Measurements from ENCODE around the gene CDC16. TPM values are rescaled to one million over a fixed set of nuclear protein-coding genes. Genes with fewer than 3 reads are reported as not detected.

The CDC16 gene
- polyA plus RNA-seq, 1 experiment, result 112 TPM

DNA sequence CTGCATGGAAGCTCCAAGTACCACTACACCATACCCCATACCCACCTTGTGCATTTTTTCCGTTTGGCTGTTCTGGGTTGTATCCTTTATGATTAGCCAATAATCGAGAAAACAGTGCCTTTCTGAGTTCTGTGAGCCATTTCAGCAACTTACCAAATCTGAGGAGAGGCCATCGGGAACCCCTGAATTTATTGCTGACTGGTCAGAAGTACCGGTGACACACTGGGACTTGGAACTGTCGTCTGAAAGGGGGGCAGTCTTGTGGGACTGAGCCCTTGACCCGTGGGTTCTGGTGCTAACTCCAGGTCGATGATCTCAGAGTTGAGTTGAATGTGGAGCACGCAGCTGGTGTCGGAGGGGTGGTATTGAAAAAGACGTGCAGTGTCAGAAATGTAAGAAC is 61.8 kb downstream of the CDC16 start:
- no peak for DNase-seq (ENCODE audit: low read depth, low spot score)
- no peak overlapping the region for H3K4me3 ChIP-seq (ENCODE audit: low read depth, low read length)
- no peaks in the 10 kb centered on the region for H3K27me3 ChIP-seq (ENCODE audit: control insufficient read depth, insufficient read depth, low read length)
- POLR2A ChIA-PET, result no interaction called here
- no peak overlapping the region for H3K27ac ChIP-seq (ENCODE audit: low read depth, low read length)
- CTCF ChIA-PET, result no interaction called here
- H3K9me3 ChIP-seq (ENCODE audit: control insufficient read depth, insufficient read depth, low read length), result no peaks in the 10 kb centered on the region; the same call in 1 of the 2 replicates
- TF ChIP-seq, protein P1, sequence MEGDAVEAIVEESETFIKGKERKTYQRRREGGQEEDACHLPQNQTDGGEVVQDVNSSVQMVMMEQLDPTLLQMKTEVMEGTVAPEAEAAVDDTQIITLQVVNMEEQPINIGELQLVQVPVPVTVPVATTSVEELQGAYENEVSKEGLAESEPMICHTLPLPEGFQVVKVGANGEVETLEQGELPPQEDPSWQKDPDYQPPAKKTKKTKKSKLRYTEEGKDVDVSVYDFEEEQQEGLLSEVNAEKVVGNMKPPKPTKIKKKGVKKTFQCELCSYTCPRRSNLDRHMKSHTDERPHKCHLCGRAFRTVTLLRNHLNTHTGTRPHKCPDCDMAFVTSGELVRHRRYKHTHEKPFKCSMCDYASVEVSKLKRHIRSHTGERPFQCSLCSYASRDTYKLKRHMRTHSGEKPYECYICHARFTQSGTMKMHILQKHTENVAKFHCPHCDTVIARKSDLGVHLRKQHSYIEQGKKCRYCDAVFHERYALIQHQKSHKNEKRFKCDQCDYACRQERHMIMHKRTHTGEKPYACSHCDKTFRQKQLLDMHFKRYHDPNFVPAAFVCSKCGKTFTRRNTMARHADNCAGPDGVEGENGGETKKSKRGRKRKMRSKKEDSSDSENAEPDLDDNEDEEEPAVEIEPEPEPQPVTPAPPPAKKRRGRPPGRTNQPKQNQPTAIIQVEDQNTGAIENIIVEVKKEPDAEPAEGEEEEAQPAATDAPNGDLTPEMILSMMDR (IDR thresholded peaks at IDR 0.05; ENCODE audit: low read depth, low read length), result no peak

DNA sequence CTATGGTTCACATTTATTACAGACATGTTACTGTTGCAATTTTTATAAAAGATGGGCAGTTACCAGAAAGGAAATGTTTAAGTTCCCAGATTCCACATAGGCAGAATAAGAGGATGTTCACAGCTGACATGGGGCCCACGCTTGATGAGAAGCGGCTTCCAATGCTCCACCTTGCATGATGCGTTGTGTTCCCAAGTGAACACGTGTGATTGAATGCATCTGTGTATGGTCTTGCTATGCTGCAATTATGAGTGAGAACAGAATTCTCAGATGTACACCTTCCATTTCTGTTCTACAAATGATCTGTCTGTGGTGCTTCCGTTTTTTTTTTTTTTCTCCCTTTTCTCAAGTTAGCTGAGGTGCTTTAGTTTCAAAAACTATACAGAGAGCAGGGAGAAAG is 62.2 kb downstream of the CDC16 start:
- POLR2A ChIA-PET, result no interaction called here
- CTCF ChIA-PET, result no interaction called here
- TF ChIP-seq, protein P1 (IDR thresholded peaks at IDR 0.05; ENCODE audit: low read depth, low read length), result no peak
- H3K27me3 ChIP-seq (ENCODE audit: control insufficient read depth, insufficient read depth, low read length), result no peaks in the 10 kb centered on the region
- no peak overlapping the region for H3K4me3 ChIP-seq (ENCODE audit: low read depth, low read length)
- H3K9me3 ChIP-seq (ENCODE audit: control insufficient read depth, insufficient read depth, low read length), result no peaks in the 10 kb centered on the region; the same call in 1 of the 2 replicates
- no peak overlapping the region for H3K27ac ChIP-seq (ENCODE audit: low read depth, low read length)
- no peak for DNase-seq (ENCODE audit: low read depth, low spot score)

DNA sequence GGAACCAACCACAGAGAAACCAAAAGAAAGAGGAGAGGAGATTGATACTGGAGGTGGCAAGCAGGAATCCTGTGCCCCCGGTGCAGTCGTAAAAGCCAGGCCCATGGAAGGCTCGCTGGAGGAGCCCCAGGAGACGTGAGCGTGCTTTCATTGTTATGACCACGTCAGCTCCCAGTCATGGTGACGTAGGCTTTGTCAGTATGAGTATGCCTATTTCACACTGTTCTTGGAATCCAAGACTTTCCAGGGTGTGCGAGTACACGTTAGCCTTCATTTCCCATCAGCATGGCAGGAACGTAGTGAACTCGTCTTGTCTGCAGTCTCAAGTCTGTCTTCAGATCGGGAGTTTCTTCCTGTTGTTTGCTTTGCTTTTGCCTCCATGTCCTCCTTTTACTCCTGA is 64.2 kb downstream of the CDC16 start:
- no peak overlapping the region for H3K27ac ChIP-seq (ENCODE audit: low read depth, low read length)
- ChIA-PET POLR2A (no interaction called here), CTCF (no interaction called here)
- no peaks in the 10 kb centered on the region; the same call in 1 of the 2 replicates for H3K9me3 ChIP-seq (ENCODE audit: control insufficient read depth, insufficient read depth, low read length)
- H3K4me3 ChIP-seq (ENCODE audit: low read depth, low read length), result no peak overlapping the region
- TF ChIP-seq, protein P1 (IDR thresholded peaks at IDR 0.05; ENCODE audit: low read depth, low read length), result no peak
- H3K27me3 ChIP-seq (ENCODE audit: control insufficient read depth, insufficient read depth, low read length), result no peaks in the 10 kb centered on the region
- no peak for DNase-seq (ENCODE audit: low read depth, low spot score)

DNA sequence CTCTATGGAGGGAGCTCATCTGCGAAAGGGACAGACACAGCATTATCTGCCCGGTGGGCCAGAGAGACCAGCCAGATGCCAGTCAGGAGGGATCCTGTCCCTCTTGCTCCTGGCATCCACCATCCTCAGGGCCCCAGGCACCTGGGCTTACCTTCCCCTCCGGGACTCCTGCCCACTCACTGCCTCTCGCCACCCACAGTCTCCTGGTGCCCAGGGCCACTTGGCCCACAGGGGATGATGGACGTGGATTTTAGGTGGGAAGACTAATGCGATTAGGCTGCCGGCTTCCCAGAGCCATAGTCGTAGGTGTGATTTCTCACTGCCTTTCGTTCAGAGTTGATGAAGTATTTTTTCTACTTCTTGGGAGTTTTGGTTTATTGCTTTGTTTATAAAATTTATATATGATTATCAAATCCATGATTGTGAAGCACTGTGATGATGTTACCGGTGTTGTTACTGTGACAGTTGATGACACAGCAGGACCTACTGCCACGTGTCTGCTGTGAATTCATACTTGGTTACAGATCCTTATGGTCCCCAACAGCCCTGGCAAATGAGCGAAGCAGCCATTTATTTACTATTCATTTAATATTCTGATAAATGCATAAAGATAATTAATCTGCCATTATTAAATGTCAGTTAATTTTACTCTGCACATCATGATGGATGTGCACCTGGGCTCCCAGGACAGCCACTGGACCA is 65.1 kb downstream of the CDC16 start:
- Histone ChIP-seq H3K9me3 (ENCODE audit: control insufficient read depth, insufficient read depth, low read length) (no peaks in the 10 kb centered on the region; the same call in 1 of the 2 replicates), H3K27ac (ENCODE audit: low read depth, low read length) (no peak overlapping the region), H3K4me3 (ENCODE audit: low read depth, low read length) (no peak overlapping the region), H3K27me3 (ENCODE audit: control insufficient read depth, insufficient read depth, low read length) (no peaks in the 10 kb centered on the region)
- ChIA-PET POLR2A (no interaction called here), CTCF (no interaction called here)
- DNase-seq (ENCODE audit: low read depth, low spot score), result no peak
- TF ChIP-seq, protein P1 (IDR thresholded peaks at IDR 0.05; ENCODE audit: low read depth, low read length), result no peak

DNA sequence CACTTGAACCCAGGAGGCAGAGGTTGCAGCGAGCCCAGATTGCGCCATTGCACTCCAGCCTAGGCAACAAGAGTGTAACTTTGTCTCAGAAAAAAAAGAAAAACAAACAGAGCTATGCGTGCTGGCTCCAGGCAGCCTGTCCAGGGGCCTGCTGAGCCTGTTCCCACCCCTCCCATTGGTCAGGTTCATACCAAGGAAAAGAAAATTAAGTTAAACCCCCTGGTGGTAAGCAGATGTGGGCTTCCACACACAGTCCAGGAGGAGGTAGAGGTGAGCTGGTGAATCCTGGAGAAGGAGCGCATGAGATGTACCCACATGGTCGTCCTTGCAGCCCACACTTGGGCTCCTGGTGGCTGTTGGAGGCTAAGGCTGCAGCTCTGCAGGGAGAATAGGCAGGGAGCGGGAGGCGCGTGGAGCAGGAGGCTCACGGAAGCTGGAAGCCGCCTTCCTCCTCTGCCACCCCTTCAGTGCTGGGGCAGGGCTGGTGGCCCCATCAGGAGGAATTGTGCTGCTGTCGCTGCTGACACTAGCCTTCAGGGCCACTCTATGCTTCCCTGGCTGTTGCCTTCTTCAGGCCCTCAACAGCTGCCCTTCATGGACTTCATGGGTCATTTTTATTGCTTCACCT is 69.1 kb downstream of the CDC16 start:
- POLR2A ChIA-PET, result no interaction called here
- CTCF ChIA-PET, result no interaction called here

More for the DNA sequence above, 69.1 kb downstream of the CDC16 start:
- no peak for DNase-seq (ENCODE audit: low read depth, low spot score)
- H3K4me3 ChIP-seq (ENCODE audit: low read depth, low read length), result no peak overlapping the region
- no peaks in the 10 kb centered on the region for H3K27me3 ChIP-seq (ENCODE audit: control insufficient read depth, insufficient read depth, low read length)
- TF ChIP-seq, protein P1 (IDR thresholded peaks at IDR 0.05; ENCODE audit: low read depth, low read length), result no peak
- no peaks in the 10 kb centered on the region for H3K9me3 ChIP-seq (ENCODE audit: control insufficient read depth, insufficient read depth, low read length)
- no peak overlapping the region for H3K27ac ChIP-seq (ENCODE audit: low read depth, low read length)

Measured in AG04450 (cell line).